A549 (cell line): ENCODE measurements around the gene NXNL2. TPM values are rescaled to one million over a fixed set of nuclear protein-coding genes. Genes with fewer than 3 reads are reported as not detected.

Source experiments
- ATAC-seq, 2 experiments: fragments of 200-7000 bp in 1 of 2; fragments of >200 bp in 1 of 2; cut with Nextera tagmentation in 1 of 2; cut with Tn5 transposase in 1 of 2; 3 replicates each; pipeline versions ENCODE4 v1.8.0 to v1.9.1; 2018 to 2020; ENCODE audit warnings: mild to moderate bottlenecking in 1 of 2, moderate library complexity in 1 of 2
- CTCF ChIA-PET: fragments of 300-600 bp; sonication (Branson Sonifier 250); formaldehyde crosslinking; extraction: SDS; loops from one replicate; lab custom pipeline; 2021; ENCODE audit warnings: antibody characterized with exemption, inconsistent platforms; lab: Yijun Ruan, JAX
- POLR2A ChIA-PET: fragments of 350-600 bp; formaldehyde crosslinking; extraction: SDS; loops from one replicate; lab custom pipeline; 2021; ENCODE audit warnings: antibody characterized with exemption, inconsistent platforms; lab: Yijun Ruan, JAX
- DNase-seq, 2 experiments: peaks; one replicate each; pipeline versions ENCODE4 v3.0.0 to v3.0.0-alpha.2; 2011 to 2016; ENCODE audit warnings: low read depth in 1 of 2, low spot score in 1 of 2
- FAIRE-seq: peaks from 2 replicates; lab custom pipeline; 2011; peaks lifted over from hg19 to GRCh38; lab: Jason Lieb, UNC
- H3K27ac ChIP-seq, 2 experiments: fragments of >200 bp; sonication (Bioruptor Twin); formaldehyde crosslinking; 3 replicates each; pipeline ENCODE4 v1.5.1; 2016 to 2017
- H3K4me1 ChIP-seq: fragments of >200 bp; sonication (Bioruptor Twin); formaldehyde crosslinking; 3 replicates; pipeline ENCODE4 v1.6.1; 2016
- H3K4me2 ChIP-seq: fragments of >200 bp; sonication (Bioruptor Twin); formaldehyde crosslinking; 3 replicates; pipeline ENCODE4 v1.6.1; 2016
- H3K4me3 ChIP-seq: fragments of >200 bp; sonication (Bioruptor Twin); formaldehyde crosslinking; 3 replicates; pipeline ENCODE4 v1.5.1; 2016
- H3K9me3 ChIP-seq: fragments of >200 bp; sonication (Bioruptor Twin); formaldehyde crosslinking; 3 replicates; pipeline ENCODE4 v1.6.1; 2016
- CBX2 ChIP-seq: fragments of 200-600 bp; sonication (generic); IDR thresholded peaks from 2 replicates; pipeline ENCODE4 v1.6.1; 2016; ENCODE audit warnings: low read depth, mild to moderate bottlenecking, borderline replicate concordance
- CBX8 ChIP-seq: fragments of 200-600 bp; sonication (generic); IDR thresholded peaks from 2 replicates; pipeline ENCODE4 v1.6.1; 2016
- CEBPB ChIP-seq, 2 experiments: fragments of >200 bp in 1 of 2; sonication (Bioruptor Twin) in 1 of 2; formaldehyde crosslinking in 1 of 2; IDR thresholded peaks; 2 replicates each; pipeline ENCODE4 v1.6.1; 2012 to 2016
- CHD4 ChIP-seq: fragments of 200-600 bp; sonication (generic); IDR thresholded peaks from 2 replicates; pipeline ENCODE4 v1.6.1; 2016; ENCODE audit warnings: antibody characterized with exemption, mild to moderate bottlenecking, borderline replicate concordance
- EHMT2 ChIP-seq: fragments of 200-600 bp; sonication (generic); IDR thresholded peaks from 2 replicates; pipeline ENCODE4 v1.6.1; 2016; ENCODE audit warnings: antibody characterized with exemption, low read depth, mild to moderate bottlenecking, moderate library complexity
- FOXS1 ChIP-seq: fragments of 250-450 bp; sonication (Bioruptor Pico); IDR thresholded peaks from 2 replicates; pipeline ENCODE4 v1.5.0; 2020; ENCODE audit warnings: mild to moderate bottlenecking, moderate library complexity
- HDAC2 ChIP-seq: fragments of 200-600 bp; sonication (generic); IDR thresholded peaks from 2 replicates; pipeline ENCODE4 v1.6.1; 2016
- HOXB5 ChIP-seq: fragments of 250-450 bp; sonication (Bioruptor Pico); IDR thresholded peaks from 2 replicates; pipeline ENCODE4 v1.5.0; 2020; ENCODE audit warnings: mild to moderate bottlenecking, moderate library complexity
- JUNB ChIP-seq: fragments of >200 bp; sonication (Bioruptor Twin); formaldehyde crosslinking; IDR thresholded peaks from 2 replicates; pipeline ENCODE4 v1.6.1; 2016
- KDM1A ChIP-seq: fragments of 200-600 bp; sonication (generic); IDR thresholded peaks from 2 replicates; pipeline ENCODE4 v1.6.1; 2016; ENCODE audit warnings: low read depth, mild to moderate bottlenecking
- KDM5A ChIP-seq: fragments of 200-600 bp; sonication (generic); IDR thresholded peaks from 2 replicates; pipeline ENCODE4 v1.6.1; 2016; ENCODE audit warnings: antibody characterized with exemption, mild to moderate bottlenecking
- NPAS2 ChIP-seq: fragments of 250-450 bp; sonication (Bioruptor Pico); IDR thresholded peaks from 2 replicates; pipeline ENCODE4 v1.8.0; 2022; ENCODE audit warnings: mild to moderate bottlenecking, moderate library complexity, borderline replicate concordance
- PHF8 ChIP-seq: fragments of 200-600 bp; sonication (generic); IDR thresholded peaks from 2 replicates; pipeline ENCODE4 v1.6.1; 2016; ENCODE audit warnings: low read depth, mild to moderate bottlenecking, antibody characterized with exemption, moderate library complexity, borderline replicate concordance
- POLR2A ChIP-seq: IDR thresholded peaks from 2 replicates; pipeline ENCODE4 v1.6.1; 2012; ENCODE audit warnings: mild to moderate bottlenecking, low read length
- RARB ChIP-seq: fragments of 250-450 bp; sonication (Bioruptor Pico); IDR thresholded peaks from 2 replicates; pipeline ENCODE4 v1.8.0; 2021; ENCODE audit warnings: mild to moderate bottlenecking, moderate library complexity
- SMC3 ChIP-seq: fragments of >200 bp; sonication (Bioruptor Twin); formaldehyde crosslinking; IDR thresholded peaks from 3 replicates; pipeline ENCODE4 v1.6.1; 2018; ENCODE audit warnings: inconsistent platforms
- TFCP2L1 ChIP-seq: fragments of 250-450 bp; sonication (Bioruptor Pico); IDR thresholded peaks from 2 replicates; pipeline ENCODE4 v1.5.0; 2021; ENCODE audit warnings: mild to moderate bottlenecking
- ZNF302 ChIP-seq: fragments of 250-450 bp; sonication (Bioruptor Pico); IDR thresholded peaks from 2 replicates; pipeline ENCODE4 v1.9.0; 2021; ENCODE audit warnings: inconsistent platforms, mild to moderate bottlenecking, moderate library complexity
- WGBS: methylation state at CpG from one replicate; pipeline ENCODE4 v1.1.6; 2017; ENCODE audit errors: missing lambda C conversion rate; 5-methylcytosine and 5-hydroxymethylcytosine counted together
- polyA plus RNA-seq, 4 experiments: library from polyadenylated mRNA; depleted of rRNA in 3 of 4; stranded (reverse); fragments of >200 nt; fragmentation: RNase III in 1 of 4; extraction: RNeasy Plus Mini Kit Qiagen cat#74134 plus additional on column Dnase treatment in 1 of 4; gene quantifications; 2 replicates in 3 of 4; 3 replicates in 1 of 4; pipeline ENCODE4 v1.2.3, GENCODE V29; 2011 to 2017
- TF ChIP-seq, protein P1 (sequence below): fragments of >200 bp; sonication (Bioruptor Twin); formaldehyde crosslinking; IDR thresholded peaks from 2 replicates; pipeline ENCODE4 v1.6.1; 2016
- TF ChIP-seq, protein P2 (sequence below): fragments of 450-650 bp; IDR thresholded peaks from 2 replicates; pipeline ENCODE4 v1.6.1; 2014; ENCODE audit warnings: antibody characterized with exemption
- TF ChIP-seq, protein P3 (sequence below): IDR thresholded peaks from 2 replicates; pipeline ENCODE4 v1.6.1; 2012
- TF ChIP-seq, protein P4 (sequence below): fragments of 200-600 bp; sonication (generic); IDR thresholded peaks from 2 replicates; pipeline ENCODE4 v1.6.1; 2016; ENCODE audit warnings: antibody characterized with exemption, mild to moderate bottlenecking, moderate library complexity
- TF ChIP-seq, protein P5 (sequence below): fragments of >200 bp; sonication (Bioruptor Twin); formaldehyde crosslinking; IDR thresholded peaks from 3 replicates; pipeline ENCODE4 v1.6.1; 2016
- TF ChIP-seq, protein P6 (sequence below): fragments of 250-450 bp; sonication (Bioruptor Pico); IDR thresholded peaks from 2 replicates; pipeline ENCODE4 v1.5.0; 2021; ENCODE audit warnings: mild to moderate bottlenecking, moderate library complexity, borderline replicate concordance

The NXNL2 gene
- polyA plus RNA-seq, 2 of the 4 experiments (the other 2 are of a cell fraction), result 0.71 to 1.4 TPM

DNA sequence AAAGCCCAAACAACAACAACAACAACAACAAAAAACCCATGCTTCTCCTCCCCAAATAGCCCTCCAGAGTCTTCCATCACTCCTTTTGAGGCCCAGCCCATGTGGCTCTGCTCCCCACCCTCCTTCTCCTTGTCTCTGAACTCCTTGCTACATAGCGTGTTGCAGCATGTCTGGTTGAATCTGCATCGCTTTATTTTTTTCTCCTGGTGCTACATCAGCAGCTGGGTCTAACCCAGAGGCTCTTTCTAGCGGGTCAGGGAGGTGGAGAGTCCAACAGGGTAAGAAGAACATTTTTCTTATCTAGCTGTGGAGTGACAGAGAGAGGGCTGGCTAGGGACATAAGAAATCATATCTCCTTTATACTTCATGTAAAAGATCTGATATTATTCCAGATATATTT, 18.4 kb downstream of the NXNL2 start (continued):
- TF ChIP-seq, protein P1, sequence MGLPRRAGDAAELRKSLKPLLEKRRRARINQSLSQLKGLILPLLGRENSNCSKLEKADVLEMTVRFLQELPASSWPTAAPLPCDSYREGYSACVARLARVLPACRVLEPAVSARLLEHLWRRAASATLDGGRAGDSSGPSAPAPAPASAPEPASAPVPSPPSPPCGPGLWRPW, result no peak
- TF ChIP-seq, protein P2, sequence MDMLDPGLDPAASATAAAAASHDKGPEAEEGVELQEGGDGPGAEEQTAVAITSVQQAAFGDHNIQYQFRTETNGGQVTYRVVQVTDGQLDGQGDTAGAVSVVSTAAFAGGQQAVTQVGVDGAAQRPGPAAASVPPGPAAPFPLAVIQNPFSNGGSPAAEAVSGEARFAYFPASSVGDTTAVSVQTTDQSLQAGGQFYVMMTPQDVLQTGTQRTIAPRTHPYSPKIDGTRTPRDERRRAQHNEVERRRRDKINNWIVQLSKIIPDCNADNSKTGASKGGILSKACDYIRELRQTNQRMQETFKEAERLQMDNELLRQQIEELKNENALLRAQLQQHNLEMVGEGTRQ, result no peak
- TF ChIP-seq KDM1A (no peak), CEBPB (IDR thresholded peaks at IDR 0.05) (no peak), SMC3 (no peak), KDM5A (no peak), CBX8 (no peak)

DNA sequence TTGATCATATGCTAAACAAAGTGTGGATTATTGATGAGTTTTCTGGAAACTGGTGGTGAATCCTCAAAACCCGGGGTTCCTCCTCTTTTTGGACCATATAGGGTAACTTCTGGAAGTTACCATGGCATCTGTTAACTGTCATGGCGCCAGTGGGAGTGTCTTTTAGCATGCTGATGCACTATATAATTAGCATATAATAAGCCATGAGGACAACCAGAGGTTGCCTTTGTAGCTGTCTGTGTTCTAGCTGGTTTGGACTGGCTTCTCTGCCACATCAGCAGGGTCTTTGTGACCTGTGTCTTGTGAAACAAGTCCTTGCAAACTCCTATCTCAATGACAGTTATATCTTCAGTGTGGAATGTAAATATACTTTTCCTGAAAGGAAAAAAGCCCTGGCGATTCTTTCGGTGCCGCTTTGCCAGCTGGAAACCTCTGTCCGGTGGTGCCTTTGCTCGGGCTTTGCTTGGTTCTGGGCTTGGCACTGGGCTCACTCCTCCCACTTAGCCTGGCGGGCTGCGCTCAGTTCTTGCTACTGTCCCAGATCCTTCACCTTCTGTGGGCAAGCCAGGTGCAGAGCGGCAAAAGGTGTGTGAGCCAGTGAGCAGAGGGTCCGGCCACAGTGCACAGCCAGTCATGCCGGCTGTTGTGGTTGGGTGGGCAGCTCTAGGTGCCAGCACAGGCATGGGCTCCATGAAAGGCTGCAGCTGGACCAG, 20.4 kb downstream of the NXNL2 start:
- ChIA-PET POLR2A (no interaction called here), CTCF (interaction anchor here (0.6 to 1.1 kb wide), 2 partner anchors 8 to 22 kb away, joined by 3 to 4 read pairs; no protein-coding TSS in a partner anchor)
- H3K9me3 ChIP-seq, result no peaks in the 10 kb centered on the region
- TF ChIP-seq, protein P3, sequence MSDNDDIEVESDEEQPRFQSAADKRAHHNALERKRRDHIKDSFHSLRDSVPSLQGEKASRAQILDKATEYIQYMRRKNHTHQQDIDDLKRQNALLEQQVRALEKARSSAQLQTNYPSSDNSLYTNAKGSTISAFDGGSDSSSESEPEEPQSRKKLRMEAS, result no peak
- TF ChIP-seq, protein P1, result no peak
- no peak for TF ChIP-seq JUNB
- no peak for TF ChIP-seq ZNF302 (CRISPR knock-in tag)
- no peak for TF ChIP-seq HDAC2
- TF ChIP-seq FOXS1 (CRISPR knock-in tag), result no peak
- TF ChIP-seq, protein P4, sequence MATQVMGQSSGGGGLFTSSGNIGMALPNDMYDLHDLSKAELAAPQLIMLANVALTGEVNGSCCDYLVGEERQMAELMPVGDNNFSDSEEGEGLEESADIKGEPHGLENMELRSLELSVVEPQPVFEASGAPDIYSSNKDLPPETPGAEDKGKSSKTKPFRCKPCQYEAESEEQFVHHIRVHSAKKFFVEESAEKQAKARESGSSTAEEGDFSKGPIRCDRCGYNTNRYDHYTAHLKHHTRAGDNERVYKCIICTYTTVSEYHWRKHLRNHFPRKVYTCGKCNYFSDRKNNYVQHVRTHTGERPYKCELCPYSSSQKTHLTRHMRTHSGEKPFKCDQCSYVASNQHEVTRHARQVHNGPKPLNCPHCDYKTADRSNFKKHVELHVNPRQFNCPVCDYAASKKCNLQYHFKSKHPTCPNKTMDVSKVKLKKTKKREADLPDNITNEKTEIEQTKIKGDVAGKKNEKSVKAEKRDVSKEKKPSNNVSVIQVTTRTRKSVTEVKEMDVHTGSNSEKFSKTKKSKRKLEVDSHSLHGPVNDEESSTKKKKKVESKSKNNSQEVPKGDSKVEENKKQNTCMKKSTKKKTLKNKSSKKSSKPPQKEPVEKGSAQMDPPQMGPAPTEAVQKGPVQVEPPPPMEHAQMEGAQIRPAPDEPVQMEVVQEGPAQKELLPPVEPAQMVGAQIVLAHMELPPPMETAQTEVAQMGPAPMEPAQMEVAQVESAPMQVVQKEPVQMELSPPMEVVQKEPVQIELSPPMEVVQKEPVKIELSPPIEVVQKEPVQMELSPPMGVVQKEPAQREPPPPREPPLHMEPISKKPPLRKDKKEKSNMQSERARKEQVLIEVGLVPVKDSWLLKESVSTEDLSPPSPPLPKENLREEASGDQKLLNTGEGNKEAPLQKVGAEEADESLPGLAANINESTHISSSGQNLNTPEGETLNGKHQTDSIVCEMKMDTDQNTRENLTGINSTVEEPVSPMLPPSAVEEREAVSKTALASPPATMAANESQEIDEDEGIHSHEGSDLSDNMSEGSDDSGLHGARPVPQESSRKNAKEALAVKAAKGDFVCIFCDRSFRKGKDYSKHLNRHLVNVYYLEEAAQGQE, result no peak
- no peak for TF ChIP-seq HOXB5 (CRISPR knock-in tag)
- no peak for TF ChIP-seq EHMT2
- no peak for TF ChIP-seq CHD4
- TF ChIP-seq NPAS2 (CRISPR knock-in tag), result no peak
- TF ChIP-seq, protein P5, sequence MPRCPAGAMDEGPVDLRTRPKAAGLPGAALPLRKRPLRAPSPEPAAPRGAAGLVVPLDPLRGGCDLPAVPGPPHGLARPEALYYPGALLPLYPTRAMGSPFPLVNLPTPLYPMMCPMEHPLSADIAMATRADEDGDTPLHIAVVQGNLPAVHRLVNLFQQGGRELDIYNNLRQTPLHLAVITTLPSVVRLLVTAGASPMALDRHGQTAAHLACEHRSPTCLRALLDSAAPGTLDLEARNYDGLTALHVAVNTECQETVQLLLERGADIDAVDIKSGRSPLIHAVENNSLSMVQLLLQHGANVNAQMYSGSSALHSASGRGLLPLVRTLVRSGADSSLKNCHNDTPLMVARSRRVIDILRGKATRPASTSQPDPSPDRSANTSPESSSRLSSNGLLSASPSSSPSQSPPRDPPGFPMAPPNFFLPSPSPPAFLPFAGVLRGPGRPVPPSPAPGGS, result no peak
- TF ChIP-seq PHF8, result no peak
- no peak for TF ChIP-seq TFCP2L1 (CRISPR knock-in tag)
- no peak for TF ChIP-seq CBX2
- TF ChIP-seq, protein P6, sequence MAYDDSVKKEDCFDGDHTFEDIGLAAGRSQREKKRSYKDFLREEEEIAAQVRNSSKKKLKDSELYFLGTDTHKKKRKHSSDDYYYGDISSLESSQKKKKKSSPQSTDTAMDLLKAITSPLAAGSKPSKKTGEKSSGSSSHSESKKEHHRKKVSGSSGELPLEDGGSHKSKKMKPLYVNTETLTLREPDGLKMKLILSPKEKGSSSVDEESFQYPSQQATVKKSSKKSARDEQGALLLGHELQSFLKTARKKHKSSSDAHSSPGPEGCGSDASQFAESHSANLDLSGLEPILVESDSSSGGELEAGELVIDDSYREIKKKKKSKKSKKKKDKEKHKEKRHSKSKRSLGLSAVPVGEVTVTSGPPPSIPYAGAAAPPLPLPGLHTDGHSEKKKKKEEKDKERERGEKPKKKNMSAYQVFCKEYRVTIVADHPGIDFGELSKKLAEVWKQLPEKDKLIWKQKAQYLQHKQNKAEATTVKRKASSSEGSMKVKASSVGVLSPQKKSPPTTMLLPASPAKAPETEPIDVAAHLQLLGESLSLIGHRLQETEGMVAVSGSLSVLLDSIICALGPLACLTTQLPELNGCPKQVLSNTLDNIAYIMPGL (CRISPR knock-in tag), result no peak
- TF ChIP-seq POLR2A, result no peak
- no peak for TF ChIP-seq RARB (CRISPR knock-in tag)
- no peaks in the 10 kb centered on the region for H3K4me1 ChIP-seq
- FAIRE-seq (no peak), ATAC-seq (no peak), DNase-seq (no peak)
- no peak overlapping the region for H3K27ac ChIP-seq
- WGBS, result 62% methylated on average over 10 of the region's 12 CpGs
- no peak overlapping the region for H3K4me2 ChIP-seq
- H3K4me3 ChIP-seq, result no peak overlapping the region
